GM23248 (cell line): ENCODE data around the gene GPR85. TPM values are rescaled to one million over a fixed set of nuclear protein-coding genes. Genes with fewer than 3 reads are reported as not detected.
"Not testable (repeated sequence)": the region's sequence is repeated elsewhere in the genome, so short reads cannot be mapped to it uniquely, and the experiment has no call there.

ENCODE experiments used
- DNase-seq: peaks from one replicate; pipeline ENCODE4 v3.0.0-alpha.2; 2015
- H2AFZ ChIP-seq: fragments of 200-600 bp; sonication (generic); 2 replicates; pipeline ENCODE4 v1.6.1; 2016; ENCODE audit warnings: antibody characterized with exemption
- H3F3A ChIP-seq: fragments of 200-600 bp; sonication (generic); 2 replicates; pipeline ENCODE4 v1.6.1; 2016; ENCODE audit warnings: mild to moderate bottlenecking, antibody characterized with exemption, mixed run types; ENCODE audit not compliant: insufficient read depth
- H3K27ac ChIP-seq: fragments of 200-600 bp; sonication (generic); 2 replicates; pipeline ENCODE4 v1.5.1; 2016; ENCODE audit warnings: mild to moderate bottlenecking
- H3K27me3 ChIP-seq: fragments of 200-600 bp; sonication (generic); replicated peaks from 2 replicates; pipeline ENCODE4 v1.6.1; 2016; ENCODE audit warnings: mild to moderate bottlenecking; ENCODE audit not compliant: insufficient read depth
- H3K36me3 ChIP-seq: fragments of 200-600 bp; sonication (generic); 2 replicates; pipeline ENCODE4 v1.6.1; 2016; ENCODE audit warnings: low read depth, mild to moderate bottlenecking
- H3K4me1 ChIP-seq: fragments of 200-600 bp; sonication (generic); 2 replicates; pipeline ENCODE4 v1.6.1; 2016; ENCODE audit warnings: mild to moderate bottlenecking; ENCODE audit not compliant: insufficient read depth
- H3K4me2 ChIP-seq: fragments of 200-600 bp; sonication (generic); one replicate; pipeline ENCODE4 v1.6.1; 2016; ENCODE audit warnings: mild to moderate bottlenecking; ENCODE audit not compliant: unreplicated experiment
- H3K4me3 ChIP-seq: fragments of 200-600 bp; sonication (generic); 2 replicates; pipeline ENCODE4 v1.5.1; 2016; ENCODE audit warnings: mild to moderate bottlenecking
- H3K79me2 ChIP-seq: fragments of 200-600 bp; sonication (generic); 2 replicates; pipeline ENCODE4 v1.6.1; 2016; ENCODE audit warnings: mild to moderate bottlenecking; ENCODE audit not compliant: insufficient read depth
- H3K9ac ChIP-seq: fragments of 200-600 bp; sonication (generic); 2 replicates; pipeline ENCODE4 v1.6.1; 2016; ENCODE audit warnings: mild to moderate bottlenecking
- H3K9me2 ChIP-seq: fragments of 200-600 bp; sonication (generic); 2 replicates; pipeline ENCODE4 v1.6.1; 2016; ENCODE audit warnings: mixed run types, mild to moderate bottlenecking, moderate library complexity; ENCODE audit not compliant: insufficient read depth
- H3K9me3 ChIP-seq: fragments of 200-600 bp; sonication (generic); one replicate; pipeline ENCODE4 v1.6.1; 2017; ENCODE audit warnings: low read depth
- H4K20me1 ChIP-seq: fragments of 200-600 bp; sonication (generic); 2 replicates; pipeline ENCODE4 v1.6.0; 2016; ENCODE audit not compliant: insufficient read depth
- EZH2 ChIP-seq: fragments of 200-600 bp; sonication (generic); IDR thresholded peaks from 2 replicates; pipeline ENCODE4 v1.6.1; 2018; ENCODE audit warnings: antibody characterized with exemption, mild to moderate bottlenecking; ENCODE audit not compliant: insufficient read depth, poor library complexity, severe bottlenecking
- EZH2phosphoT487 ChIP-seq: fragments of 200-600 bp; sonication (generic); IDR thresholded peaks from 2 replicates; pipeline ENCODE4 v1.6.1; 2018; ENCODE audit warnings: antibody characterized with exemption, moderate library complexity, mild to moderate bottlenecking, low read depth; ENCODE audit not compliant: insufficient read depth
- WGBS, 2 experiments: methylation state at CpG; one replicate each; pipeline ENCODE4 v1.1.6; 2015 to 2017; ENCODE audit warnings: low lambda C conversion rate in 2 of 2, low coverage in 1 of 2; ENCODE audit errors: missing lambda C conversion rate in 2 of 2; 5-methylcytosine and 5-hydroxymethylcytosine counted together
- in situ Hi-C: fragments of 300-500 bp; cut with MboI; formaldehyde crosslinking; loops from 2 replicates; pipeline ENCODE4 v1.15.0; 2020
- polyA plus RNA-seq: library from polyadenylated mRNA; unstranded; fragments of >200 nt; fragmentation: Nextera tagmentation; extraction: Ambion mirVana; gene quantifications from 2 replicates; pipeline ENCODE4 v1.2.1, GENCODE V29; 2016
- total RNA-seq: library from RNA; depleted of rRNA; stranded (reverse); fragments of >200 nt; shearing (Covaris generic); gene quantifications from 2 replicates; pipeline ENCODE4 v1.2.3, GENCODE V29; 2014

GPR85 gene
- total and polyA plus RNA-seq, 2 experiments from 2014 or later: 1.3 to 5.1 TPM

DNA sequence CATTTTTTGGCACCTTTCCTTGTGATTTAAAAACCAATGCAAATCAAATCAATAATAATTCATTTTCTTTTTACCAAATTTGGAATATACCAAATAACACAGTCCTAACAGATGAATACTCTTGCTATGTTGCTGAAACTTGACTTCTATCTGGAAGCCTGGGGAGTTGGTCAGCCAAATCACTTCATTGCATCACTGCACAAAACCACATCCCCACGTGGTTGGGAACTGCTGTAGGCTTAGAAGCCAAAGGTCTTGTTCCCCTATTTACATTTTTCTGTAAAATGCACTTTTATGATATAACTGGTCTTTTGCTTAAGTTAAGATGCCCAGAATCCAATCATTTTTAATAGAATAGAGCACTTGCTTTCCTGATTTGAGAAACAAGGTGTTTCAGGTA is 15.2 kb downstream of the GPR85 start:
- 3 to 10% methylated on average over 1 of the region's 1 CpG for WGBS, 2 experiments

DNA sequence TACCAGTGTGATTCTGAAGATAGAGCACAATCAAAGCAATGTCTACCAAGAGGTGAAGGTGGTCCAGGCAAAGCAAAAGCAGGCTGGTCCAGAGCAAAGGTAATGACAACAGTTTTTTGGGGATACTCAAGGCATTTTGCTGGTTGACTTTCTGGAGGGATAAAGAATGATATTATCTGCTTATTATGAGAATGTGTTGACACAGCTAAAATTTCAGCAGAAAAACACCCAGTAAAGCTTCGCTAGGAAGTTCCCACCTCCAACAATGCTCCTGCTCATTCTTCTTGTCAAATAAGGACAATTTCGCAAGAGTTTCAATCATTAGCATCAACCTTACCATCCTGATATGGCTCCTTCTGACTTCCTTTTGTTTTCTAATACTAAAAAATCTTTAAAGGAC is 24.1 kb downstream of the GPR85 start:
- Histone ChIP-seq H3K4me3 (no peak overlapping the region), H3K36me3 (no peaks in the 10 kb centered on the region), H3K79me2 (no peaks in the 10 kb centered on the region), H3F3A (no peaks in the 10 kb centered on the region), H2AFZ (peak overlapping the region; percentile 9; the same call in 1 of the 2 replicates), H3K9me2 (no peaks in the 10 kb centered on the region), H3K9ac (no peak overlapping the region), H3K27ac (no peak overlapping the region), H4K20me1 (no peaks in the 10 kb centered on the region), H3K4me1 (no peaks in the 10 kb centered on the region), H3K9me3 (no peaks in the 10 kb centered on the region), H3K4me2 (no peak overlapping the region), H3K27me3 (no peaks in the 10 kb centered on the region)
- no peak for DNase-seq
- WGBS, 2 experiments: 27 to 30% methylated on average over 2 of the region's 2 CpGs
- in situ Hi-C loops: no loop called here
- TF ChIP-seq EZH2phosphoT487 (no peak), EZH2 (no peak)

More for the DNA sequence above, 15.2 kb downstream of the GPR85 start:
- TF ChIP-seq EZH2 (no peak), EZH2phosphoT487 (no peak)
- Histone ChIP-seq H3F3A (no peaks in the 10 kb centered on the region), H2AFZ (no peak overlapping the region), H3K9ac (no peak overlapping the region), H3K4me1 (0 out of 2 replicates have a peak, but pooled peaks cover 5% of the 10 kb centered on the region), H3K9me3 (no peaks in the 10 kb centered on the region), H3K4me3 (no peak overlapping the region), H3K9me2 (no peaks in the 10 kb centered on the region), H4K20me1 (no peaks in the 10 kb centered on the region), H3K4me2 (no peak overlapping the region), H3K36me3 (no peaks in the 10 kb centered on the region), H3K27me3 (no peaks in the 10 kb centered on the region), H3K27ac (no peak overlapping the region), H3K79me2 (no peaks in the 10 kb centered on the region)
- in situ Hi-C loops: no loop called here
- peak; percentile 43 for DNase-seq

DNA sequence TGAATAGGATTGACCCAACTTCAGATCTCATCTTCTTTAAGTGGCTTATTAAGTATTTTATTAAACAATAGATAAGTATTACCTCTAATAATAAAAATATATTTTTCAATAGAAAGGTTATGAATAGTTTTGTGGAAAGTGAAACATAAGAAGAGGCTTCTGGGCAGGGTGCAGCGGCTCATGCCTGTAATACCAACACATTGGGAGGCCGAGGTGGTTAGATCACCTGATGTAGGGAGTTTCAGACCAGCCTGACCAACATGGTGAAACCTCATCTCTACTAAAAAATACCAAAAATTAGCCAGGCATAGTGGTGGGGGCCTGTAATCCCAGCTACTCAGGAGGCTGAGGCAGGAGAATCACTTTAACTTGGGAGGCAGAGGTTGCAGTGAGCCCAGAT is 26.5 kb downstream of the GPR85 start:
- no peaks in the 10 kb centered on the region for H3K27me3 ChIP-seq
- no peak for DNase-seq
- H3K9ac ChIP-seq: no peak overlapping the region
- TF ChIP-seq EZH2phosphoT487 (no peak), EZH2 (no peak)
- H3F3A ChIP-seq: no peaks in the 10 kb centered on the region
- H3K4me1 ChIP-seq: no peaks in the 10 kb centered on the region
- in situ Hi-C loops: no loop called here
- H3K79me2 ChIP-seq: no peaks in the 10 kb centered on the region
- no peak overlapping the region for H3K27ac ChIP-seq
- 38 to 43% methylated on average over 2 of the region's 2 CpGs for WGBS, 2 experiments
- H2AFZ ChIP-seq: no peak overlapping the region
- no peaks in the 10 kb centered on the region for H3K9me2 ChIP-seq
- H4K20me1 ChIP-seq: no peaks in the 10 kb centered on the region
- H3K4me2 ChIP-seq: no peak overlapping the region
- no peaks in the 10 kb centered on the region for H3K36me3 ChIP-seq
- no peak overlapping the region for H3K4me3 ChIP-seq
- H3K9me3 ChIP-seq: no peaks in the 10 kb centered on the region

DNA sequence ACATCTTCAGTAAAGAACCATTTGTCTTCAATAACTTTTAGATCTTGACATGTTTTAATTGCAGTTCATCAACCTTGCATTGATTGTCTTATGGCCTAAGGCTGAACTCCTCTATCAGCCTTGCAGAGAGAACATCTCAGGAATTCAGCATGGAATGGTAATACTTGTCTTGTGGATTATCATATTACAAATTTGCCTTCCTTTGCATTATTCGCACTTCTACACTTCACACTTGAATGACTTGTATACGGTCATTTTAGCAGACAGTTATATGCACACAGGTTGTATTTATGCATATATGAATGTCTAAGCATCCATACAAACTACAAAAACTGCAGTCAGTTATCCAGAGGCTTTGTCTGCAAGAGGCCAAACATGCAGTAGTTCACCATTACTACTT is 31.7 kb downstream of the GPR85 start:
- TF ChIP-seq EZH2phosphoT487 (no peak), EZH2 (no peak)
- no peaks in the 10 kb centered on the region for H3K36me3 ChIP-seq
- H3F3A ChIP-seq: no peaks in the 10 kb centered on the region
- no peak overlapping the region for H3K9ac ChIP-seq
- H3K4me1 ChIP-seq: no peaks in the 10 kb centered on the region
- H3K27me3 ChIP-seq: no peaks in the 10 kb centered on the region
- 21 to 33% methylated on average over 2 of the region's 2 CpGs for WGBS, 2 experiments
- no peaks in the 10 kb centered on the region for H3K9me3 ChIP-seq
- no peak overlapping the region for H3K4me3 ChIP-seq
- no peak overlapping the region for H3K4me2 ChIP-seq
- DNase-seq: no peak
- no peaks in the 10 kb centered on the region for H4K20me1 ChIP-seq
- in situ Hi-C loops: no loop called here
- H3K27ac ChIP-seq: no peak overlapping the region
- H3K9me2 ChIP-seq: no peaks in the 10 kb centered on the region
- no peaks in the 10 kb centered on the region for H3K79me2 ChIP-seq
- no peak overlapping the region for H2AFZ ChIP-seq

DNA sequence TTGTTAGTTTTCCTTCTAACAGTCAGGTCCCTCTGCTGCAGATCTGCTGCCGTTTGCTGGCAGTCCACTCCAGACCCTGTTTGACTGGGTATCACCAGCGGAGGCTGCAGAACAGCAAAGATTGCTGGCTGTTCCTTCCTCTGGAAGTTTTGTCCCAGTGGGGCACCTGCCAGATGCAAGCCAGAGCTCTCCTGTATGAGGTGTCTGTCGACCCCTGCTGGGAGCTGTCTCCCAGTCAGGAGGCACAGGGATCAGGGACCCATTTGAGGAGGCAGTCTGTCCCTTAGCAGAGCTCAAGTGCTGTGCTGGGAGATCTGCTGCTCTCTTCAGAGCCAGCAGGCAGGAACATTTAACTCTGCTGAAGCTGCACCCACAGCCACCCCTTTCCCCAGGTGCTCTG is 32.4 kb downstream of the GPR85 start:
- 31 to 40% methylated on average over 3 of the region's 3 CpGs for WGBS, 2 experiments
- H3F3A ChIP-seq, in situ Hi-C loops, H3K27me3 ChIP-seq, H3K27ac ChIP-seq, H3K36me3 ChIP-seq, DNase-seq, H3K9me2 ChIP-seq, H4K20me1 ChIP-seq, H2AFZ ChIP-seq, H3K79me2 ChIP-seq, H3K9ac ChIP-seq, H3K4me2 ChIP-seq, H3K9me3 ChIP-seq, H3K4me3 ChIP-seq, H3K4me1 ChIP-seq: not testable (repeated sequence)

DNA sequence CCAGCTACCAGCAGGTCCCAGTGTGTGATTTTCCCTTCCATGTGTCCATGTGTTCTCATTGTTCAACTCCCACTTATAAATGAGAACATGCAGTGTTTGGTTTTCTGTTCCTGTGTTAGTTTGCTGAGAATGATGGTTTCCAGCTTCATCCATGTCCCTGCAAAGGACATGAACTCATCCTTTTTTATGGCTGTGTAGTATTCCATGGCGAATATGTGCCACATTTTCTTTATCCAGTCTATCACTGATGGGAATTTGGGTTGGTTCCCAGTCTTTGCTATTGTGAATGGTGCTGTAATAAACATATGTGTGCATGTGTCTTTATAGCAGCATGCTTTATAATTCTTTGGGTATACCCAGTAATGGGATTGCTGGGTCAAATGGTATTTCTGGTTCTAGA is 37.4 kb downstream of the GPR85 start:
- H3K27me3 ChIP-seq, H4K20me1 ChIP-seq, in situ Hi-C loops, DNase-seq, H3K36me3 ChIP-seq, H3K9ac ChIP-seq, H3K27ac ChIP-seq, H3F3A ChIP-seq, H3K4me3 ChIP-seq, H2AFZ ChIP-seq, H3K4me1 ChIP-seq, H3K9me2 ChIP-seq, H3K79me2 ChIP-seq, H3K4me2 ChIP-seq, H3K9me3 ChIP-seq: not testable (repeated sequence)
- WGBS, 2 experiments: 0 to 4% methylated on average over 1 of the region's 1 CpG
